ENCODE results near the gene RRP7A.

GRCh38 chr22:42549331-42550060 lies 29.9 kb upstream of the RRP7A start:
- TF ChIP-seq CTCF (IDR thresholded peaks at IDR 0.05) (no peak), POLR2A (IDR thresholded peaks at IDR 0.05) (no peak)
